Spleen (tissue), 7 donors: ENCODE data around the gene HSP90AB1.

Experiments used
- POLR2A ChIP-seq, 3 donors: fragments of 450-650 bp; IDR thresholded peaks; one replicate each; pipeline ENCODE4 v1.5.1; 2017; ENCODE audit warnings: antibody characterized with exemption in 3 of 3, mild to moderate bottlenecking in 1 of 3
- POLR2AphosphoS5 ChIP-seq, 3 donors: sonication (generic); formaldehyde crosslinking; IDR thresholded peaks; one replicate each; pipeline ENCODE4 v1.5.1; 2017; ENCODE audit warnings: antibody characterized with exemption in 3 of 3
- TF ChIP-seq, protein P1 (sequence below), 11 experiments: fragments of 200-600 bp in 7 of 11; fragments of 450-650 bp in 4 of 11; sonication (generic) in 4 of 11; IDR thresholded peaks in 8 of 11; conservative IDR thresholded peaks in 3 of 11; 1 replicate in 7 of 11; 2 replicates in 4 of 11; pipeline versions ENCODE4 v1.4.0 to v1.8.0; 2016 to 2021; ENCODE audit warnings: antibody characterized with exemption in 11 of 11, inconsistent platforms in 4 of 11, mild to moderate bottlenecking in 1 of 11
- donor health status: DM: no; HTN: no; CAD: no; lungs with moderate emphysema.
- donor health status: DM: no; HTN: no; CAD: no.
- donor health status: DM: no; HTN: no; CAD: no.

DNA sequence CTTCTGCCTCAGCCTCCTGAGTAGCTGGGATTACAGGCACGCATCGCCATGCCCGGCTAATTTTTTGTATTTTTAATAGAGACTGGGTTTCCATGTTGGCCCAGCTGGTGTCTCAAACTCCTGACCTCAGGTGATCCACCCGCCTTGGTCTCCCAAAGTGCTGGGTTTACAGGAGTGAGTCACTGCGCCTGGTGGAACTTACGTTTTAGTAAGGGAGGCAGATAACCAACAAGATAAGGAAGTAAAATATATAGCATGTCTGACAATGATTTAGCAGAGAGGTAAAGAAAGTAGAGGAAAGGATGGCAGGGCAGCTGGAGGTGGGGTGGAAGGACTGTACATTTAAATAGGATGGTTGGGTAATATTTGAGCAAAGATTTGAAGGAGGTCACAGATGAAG, 42.9 kb upstream of the HSP90AB1 start:
- TF ChIP-seq POLR2AphosphoS5 (IDR thresholded peaks at IDR 0.05) (no peak), POLR2A (IDR thresholded peaks at IDR 0.05) (no peak)
- TF ChIP-seq, protein P1, sequence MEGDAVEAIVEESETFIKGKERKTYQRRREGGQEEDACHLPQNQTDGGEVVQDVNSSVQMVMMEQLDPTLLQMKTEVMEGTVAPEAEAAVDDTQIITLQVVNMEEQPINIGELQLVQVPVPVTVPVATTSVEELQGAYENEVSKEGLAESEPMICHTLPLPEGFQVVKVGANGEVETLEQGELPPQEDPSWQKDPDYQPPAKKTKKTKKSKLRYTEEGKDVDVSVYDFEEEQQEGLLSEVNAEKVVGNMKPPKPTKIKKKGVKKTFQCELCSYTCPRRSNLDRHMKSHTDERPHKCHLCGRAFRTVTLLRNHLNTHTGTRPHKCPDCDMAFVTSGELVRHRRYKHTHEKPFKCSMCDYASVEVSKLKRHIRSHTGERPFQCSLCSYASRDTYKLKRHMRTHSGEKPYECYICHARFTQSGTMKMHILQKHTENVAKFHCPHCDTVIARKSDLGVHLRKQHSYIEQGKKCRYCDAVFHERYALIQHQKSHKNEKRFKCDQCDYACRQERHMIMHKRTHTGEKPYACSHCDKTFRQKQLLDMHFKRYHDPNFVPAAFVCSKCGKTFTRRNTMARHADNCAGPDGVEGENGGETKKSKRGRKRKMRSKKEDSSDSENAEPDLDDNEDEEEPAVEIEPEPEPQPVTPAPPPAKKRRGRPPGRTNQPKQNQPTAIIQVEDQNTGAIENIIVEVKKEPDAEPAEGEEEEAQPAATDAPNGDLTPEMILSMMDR (IDR thresholded peaks at IDR 0.05 in 8 of 11, conservative IDR thresholded peaks at IDR 0.05 in 3 of 11) = no peak
